ENCODE measurements around the gene ARVCF.

GRCh38 chr22:19995611-19996339 is 20.8 kb downstream of the ARVCF start:
- TF ChIP-seq EZH2 (IDR thresholded peaks at IDR 0.05; ENCODE audit: borderline replicate concordance, insufficient read depth, low read length, poor library complexity, severe bottlenecking) (no peak), POLR2AphosphoS5 (IDR thresholded peaks at IDR 0.05) (no peak), CTCF (IDR thresholded peaks at IDR 0.05; ENCODE audit: poor library complexity, severe bottlenecking) (no peak), REST (IDR thresholded peaks at IDR 0.05; ENCODE audit: borderline replicate concordance) (no peak)

Data from neural cell (in vitro differentiated cells).